ENCODE results near the gene BLMH. TPM values are rescaled to one million over a fixed set of nuclear protein-coding genes. Genes with fewer than 3 reads are reported as not detected.

BLMH gene
- total and polyA plus RNA-seq, 10 of the 15 experiments (the other 5 are each of a cell fraction or from before 2014, with no cell fraction given), result 16.1 to 63.9 (median 54.0) TPM

- Histone ChIP-seq H3K27ac (ENCODE audit: control insufficient read depth, insufficient read depth) (no peak overlapping the region), H3K4me2 (ENCODE audit: control insufficient read depth, insufficient read depth) (no peak overlapping the region), H3K27me3 (replicated peaks in 1 of 2; ENCODE audit: control insufficient read depth in 2 of 2, insufficient read depth in 2 of 2, low read length in 1 of 2) (no peaks in the 10 kb centered on the region), H3K4me1 (ENCODE audit: control insufficient read depth, insufficient read depth, low read length) (no peaks in the 10 kb centered on the region; the same call in 1 of the 2 replicates), H3K79me2 (ENCODE audit: control insufficient read depth, insufficient read depth, low read length) (no peaks in the 10 kb centered on the region), H3K4me3 (no peak overlapping the region), H3K9ac (ENCODE audit: control insufficient read depth, insufficient read depth, low read length) (no peak overlapping the region), H4K20me1 (ENCODE audit: control insufficient read depth, insufficient read depth) (no peaks in the 10 kb centered on the region), H3K9me3 (replicated peaks; ENCODE audit: control insufficient read depth, insufficient read depth, low read length) (no peaks in the 10 kb centered on the region), H2AFZ (ENCODE audit: control insufficient read depth, low read depth, low read length) (no peak overlapping the region), H3K36me3 (ENCODE audit: control insufficient read depth in 2 of 2, insufficient read depth in 2 of 2, low read length in 1 of 2) (peaks cover 0 to 8% of the 10 kb centered on the region in 2 experiments; a peak in 1 of 4 replicates)
- DNase-seq (ENCODE audit: low read depth, low spot score) (no peak), FAIRE-seq (no peak), ATAC-seq (no peak)
- POLR2A ChIA-PET, result interaction anchor here (1.2 kb wide), 1 partner anchor 13 kb away, joined by 3 read pairs; the partner anchor contains the start of gene BLMH
- TF ChIP-seq RB1 (IDR thresholded peaks at IDR 0.05; ENCODE audit: borderline replicate concordance), result no peak
- TF ChIP-seq RCOR1 (conservative IDR thresholded peaks at IDR 0.05; ENCODE audit: low read depth, low read length), result no peak
- TF ChIP-seq DPF2 (IDR thresholded peaks at IDR 0.05), result no peak
- no peak for TF ChIP-seq E2F8 (IDR thresholded peaks at IDR 0.05; ENCODE audit: low read depth, partially characterized antibody)
- TF ChIP-seq MTA3 (IDR thresholded peaks at IDR 0.05; ENCODE audit: borderline replicate concordance, low read length), result no peak
- no peak for TF ChIP-seq CUX1 (IDR thresholded peaks at IDR 0.05; ENCODE audit: insufficient replicate concordance, low read depth, low read length)
- TF ChIP-seq HDGF (IDR thresholded peaks at IDR 0.05), result no peak
- intact Hi-C loops (cut with micrococcal nuclease; ENCODE audit: unreplicated experiment), result loop anchor here (5.0 kb wide), 1 partner anchor 152 kb away; no protein-coding TSS in a partner anchor
- SMC1A ChIA-PET (ENCODE audit: uncharacterized antibody, unreplicated experiment), result interaction anchor here (0.7 to 2.2 kb wide), 8 partner anchors 12 to 175 kb away, joined by 3 to 14 read pairs (median 4); partner anchors contain the start of genes BLMH and TMIGD1
- BruUV-seq (replicated peaks), result no TSS peak
- CTCF ChIA-PET, result interaction anchor here (0.9 to 2.7 kb wide), 7 partner anchors 12 to 175 kb away, joined by 3 to 9 read pairs (median 5); partner anchors contain the start of genes BLMH and TMIGD1
- in situ Hi-C loops (cut with MboI), result no loop called here
- RAD21 ChIA-PET (ENCODE audit: unreplicated experiment), result interaction anchor here (0.5 to 1.2 kb wide), 5 partner anchors 57 to 462 kb away, joined by 3 to 5 read pairs (median 3); no protein-coding TSS in a partner anchor
Measured at GRCh38 chr17:30279156-30279555, 12.6 kb downstream of the BLMH start.

Measured in GM12878 (cell line).